ENCODE data around the gene KIAA1958. TPM values are rescaled to one million over a fixed set of nuclear protein-coding genes. Genes with fewer than 3 reads are reported as not detected.

Gene KIAA1958
- total and polyA plus RNA-seq, 7 experiments from 2014 or later: 3.2 to 8.3 (median 6.4) TPM

DNA sequence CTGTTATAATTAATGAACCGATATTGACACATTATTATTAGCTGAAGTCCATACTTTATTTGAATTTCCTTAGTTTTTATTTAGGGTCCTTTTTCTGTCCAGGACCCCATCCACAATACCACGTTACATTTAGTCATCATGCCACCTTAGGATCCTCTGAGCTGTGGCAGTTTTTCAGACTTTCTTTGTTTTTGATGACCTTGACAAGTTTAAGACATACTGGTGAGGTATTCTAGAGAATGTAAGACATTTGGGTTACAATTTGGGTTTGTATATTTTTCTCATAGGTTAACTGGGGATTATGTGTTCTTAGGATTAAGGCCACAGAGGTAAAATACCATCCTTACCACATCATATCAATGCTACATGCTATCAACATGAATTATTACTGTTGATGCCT, 42.7 kb downstream of the KIAA1958 start:
- POLR2A ChIA-PET: no interaction called here
- Mint-ChIP-seq H3K4me3 (no peak overlapping the region), H3K36me3 (peaks cover 0 to 21% (median 10%) of the 10 kb centered on the region in 5 donors), H3K4me1 (peaks cover 0 to 15% (median 0%) of the 10 kb centered on the region in 7 donors), H3K27me3 (no peaks in the 10 kb centered on the region), H3K27ac (no peak overlapping the region), H3K9me3 (peaks cover 0 to 6% (median 0%) of the 10 kb centered on the region in 11 donors)
- Histone ChIP-seq H3K9me3 (ENCODE audit: control insufficient read depth in 2 of 3, low read length in 3 of 3) (no peaks in the 10 kb centered on the region), H3K27me3 (ENCODE audit: control insufficient read depth in 2 of 2, insufficient read depth in 2 of 2, low read length in 2 of 2) (no peaks in the 10 kb centered on the region), H3K4me3 (ENCODE audit: low read length) (no peak overlapping the region), H3K27ac (ENCODE audit: low read depth, low read length) (no peak overlapping the region), H3K4me1 (ENCODE audit: control insufficient read depth in 2 of 2, insufficient read depth in 2 of 2, low read length in 2 of 2) (no peaks in the 10 kb centered on the region), H3K36me3 (ENCODE audit: control insufficient read depth in 2 of 3, insufficient read depth in 3 of 3, low read length in 3 of 3) (no peaks in the 10 kb centered on the region)
- DNase-seq: no peak
- CTCF ChIA-PET: no interaction called here
- intact Hi-C loops (cut with micrococcal nuclease): no loop called here
- ATAC-seq: no peak

DNA sequence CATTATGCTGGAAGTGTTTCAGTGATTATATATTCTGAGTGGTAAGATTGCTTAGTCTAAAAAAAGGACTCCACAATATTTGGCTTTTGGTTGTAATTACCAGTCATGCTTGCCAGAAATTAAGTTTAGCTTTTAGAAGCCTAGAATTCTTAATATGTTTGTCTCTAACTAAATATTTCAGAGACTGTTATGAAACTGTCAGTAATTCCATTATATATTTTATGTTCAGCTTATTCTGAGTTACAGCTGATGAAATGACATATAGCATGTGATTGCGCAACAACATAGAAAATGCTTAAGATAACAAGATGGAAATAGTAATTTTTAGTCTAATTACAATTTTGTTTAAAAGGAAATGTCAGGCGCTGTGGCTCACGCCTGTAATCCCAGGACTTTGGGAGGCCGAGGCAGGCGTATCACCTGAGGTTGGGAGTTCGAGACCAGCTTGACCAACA, 44.2 kb downstream of the KIAA1958 start:
- intact Hi-C loops (cut with micrococcal nuclease): no loop called here
- Mint-ChIP-seq H3K4me1 (peaks cover 0 to 18% (median 9%) of the 10 kb centered on the region in 7 donors), H3K36me3 (peaks cover 0 to 22% (median 10%) of the 10 kb centered on the region in 5 donors), H3K27me3 (no peaks in the 10 kb centered on the region), H3K4me3 (no peak overlapping the region), H3K27ac (no peak overlapping the region), H3K9me3 (peaks cover 0 to 6% (median 0%) of the 10 kb centered on the region in 11 donors)
- no peak overlapping the region for H3K4me3 ChIP-seq (ENCODE audit: low read length)
- POLR2A ChIA-PET: no interaction called here
- no peaks in the 10 kb centered on the region for H3K4me1 ChIP-seq (ENCODE audit: control insufficient read depth in 2 of 2, insufficient read depth in 2 of 2, low read length in 2 of 2)
- no peaks in the 10 kb centered on the region for H3K36me3 ChIP-seq (ENCODE audit: control insufficient read depth in 2 of 3, insufficient read depth in 3 of 3, low read length in 3 of 3)
- ATAC-seq (no peak), DNase-seq (no peak)
- H3K9me3 ChIP-seq (ENCODE audit: control insufficient read depth in 2 of 3, low read length in 3 of 3): no peaks in the 10 kb centered on the region
- no peak overlapping the region for H3K27ac ChIP-seq (ENCODE audit: low read depth, low read length)
- H3K27me3 ChIP-seq (ENCODE audit: control insufficient read depth in 2 of 2, insufficient read depth in 2 of 2, low read length in 2 of 2): no peaks in the 10 kb centered on the region
- CTCF ChIA-PET: no interaction called here

DNA sequence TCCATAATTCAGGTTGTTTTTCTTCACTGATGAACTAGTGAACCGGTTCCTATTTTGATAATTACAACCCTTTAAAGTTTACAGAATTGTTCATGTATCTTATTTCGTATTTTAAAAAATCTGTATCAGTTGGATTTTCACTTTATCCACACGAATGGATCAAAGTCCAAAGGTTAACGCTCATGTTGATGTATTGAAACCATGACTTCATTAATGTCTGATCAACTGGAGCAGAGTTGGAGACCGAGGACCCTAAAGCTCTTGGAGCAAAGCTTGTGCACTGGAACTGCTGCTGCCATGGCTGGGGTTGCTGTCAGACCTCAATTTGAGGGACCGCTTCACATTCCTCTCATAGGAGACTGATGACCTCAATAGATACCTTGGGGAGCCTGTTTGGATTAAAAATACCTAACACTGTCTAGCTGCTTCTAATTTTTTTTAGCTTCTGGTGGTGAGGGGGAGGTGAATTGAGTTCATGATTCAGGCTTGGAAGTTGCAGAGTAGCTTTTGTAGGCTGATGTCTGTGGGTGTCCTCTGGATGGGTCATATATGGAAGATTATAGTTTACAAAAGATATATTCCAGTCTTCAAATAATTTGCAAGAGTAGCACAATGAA, 45.1 kb downstream of the KIAA1958 start:
- no peaks in the 10 kb centered on the region for H3K4me1 ChIP-seq (ENCODE audit: control insufficient read depth in 2 of 2, insufficient read depth in 2 of 2, low read length in 2 of 2)
- no peak overlapping the region for H3K4me3 Mint-ChIP-seq
- no peak overlapping the region for H3K27ac Mint-ChIP-seq
- CTCF ChIA-PET: no interaction called here
- intact Hi-C loops (cut with micrococcal nuclease): no loop called here
- ATAC-seq (no peak), DNase-seq (no peak)
- POLR2A ChIA-PET: no interaction called here
- no peaks in the 10 kb centered on the region for H3K36me3 ChIP-seq (ENCODE audit: control insufficient read depth in 2 of 3, insufficient read depth in 3 of 3, low read length in 3 of 3)
- no peak overlapping the region for H3K27ac ChIP-seq (ENCODE audit: low read depth, low read length)
- peaks cover 0 to 19% (median 11%) of the 10 kb centered on the region in 7 donors for H3K4me1 Mint-ChIP-seq
- H3K4me3 ChIP-seq (ENCODE audit: low read length): no peak overlapping the region
- peaks cover 0 to 21% (median 10%) of the 10 kb centered on the region in 5 donors for H3K36me3 Mint-ChIP-seq
- no peaks in the 10 kb centered on the region for H3K27me3 ChIP-seq (ENCODE audit: control insufficient read depth in 2 of 2, insufficient read depth in 2 of 2, low read length in 2 of 2)
- peaks cover 0 to 6% (median 0%) of the 10 kb centered on the region in 11 donors for H3K9me3 Mint-ChIP-seq
- H3K27me3 Mint-ChIP-seq: no peaks in the 10 kb centered on the region
- no peaks in the 10 kb centered on the region for H3K9me3 ChIP-seq (ENCODE audit: control insufficient read depth in 2 of 3, low read length in 3 of 3)

DNA sequence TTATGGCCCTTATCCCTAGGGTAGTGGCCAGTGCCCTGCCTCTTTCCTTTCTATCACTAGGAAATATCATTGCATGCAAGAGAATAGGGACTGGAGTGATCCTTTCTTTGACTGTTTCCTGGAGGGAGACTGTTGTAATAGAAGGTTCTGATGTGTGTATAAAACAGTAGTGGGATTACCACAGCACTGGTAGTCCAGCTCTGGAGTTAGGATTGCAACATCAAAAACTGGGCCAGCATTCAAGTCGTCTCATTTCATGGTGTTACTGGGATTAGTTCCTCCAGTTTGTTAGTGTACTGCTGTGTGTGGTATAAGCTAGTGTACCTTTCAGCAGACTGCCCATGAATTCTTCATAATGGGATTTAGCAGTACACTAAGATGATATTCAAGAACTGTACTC, 45.8 kb downstream of the KIAA1958 start:
- intact Hi-C loops (cut with micrococcal nuclease): no loop called here
- H3K4me1 ChIP-seq (ENCODE audit: control insufficient read depth in 2 of 2, insufficient read depth in 2 of 2, low read length in 2 of 2): no peaks in the 10 kb centered on the region
- H3K9me3 ChIP-seq (ENCODE audit: control insufficient read depth in 2 of 3, low read length in 3 of 3): no peaks in the 10 kb centered on the region
- H3K27ac Mint-ChIP-seq: no peak overlapping the region
- H3K36me3 Mint-ChIP-seq: peaks cover 0 to 20% (median 4%) of the 10 kb centered on the region in 5 donors
- ChIA-PET CTCF (no interaction called here), POLR2A (no interaction called here)
- no peaks in the 10 kb centered on the region for H3K27me3 Mint-ChIP-seq
- no peaks in the 10 kb centered on the region for H3K27me3 ChIP-seq (ENCODE audit: control insufficient read depth in 2 of 2, insufficient read depth in 2 of 2, low read length in 2 of 2)
- DNase-seq (no peak), ATAC-seq (no peak)
- peaks cover 0 to 17% (median 11%) of the 10 kb centered on the region in 7 donors for H3K4me1 Mint-ChIP-seq
- no peaks in the 10 kb centered on the region for H3K36me3 ChIP-seq (ENCODE audit: control insufficient read depth in 2 of 3, insufficient read depth in 3 of 3, low read length in 3 of 3)
- H3K27ac ChIP-seq (ENCODE audit: low read depth, low read length): no peak overlapping the region
- H3K4me3 Mint-ChIP-seq: no peak overlapping the region
- H3K4me3 ChIP-seq (ENCODE audit: low read length): no peak overlapping the region
- H3K9me3 Mint-ChIP-seq: peaks cover 0 to 6% (median 0%) of the 10 kb centered on the region in 11 donors

GRCh38 chr9:112533660-112534059, 47.0 kb downstream of the KIAA1958 start:
- Histone ChIP-seq H3K4me1 (ENCODE audit: control insufficient read depth in 2 of 2, insufficient read depth in 2 of 2, low read length in 2 of 2) (no peaks in the 10 kb centered on the region), H3K4me3 (ENCODE audit: low read length) (no peak overlapping the region), H3K9me3 (ENCODE audit: control insufficient read depth in 2 of 3, low read length in 3 of 3) (no peaks in the 10 kb centered on the region), H3K27ac (ENCODE audit: low read depth, low read length) (no peak overlapping the region), H3K27me3 (ENCODE audit: control insufficient read depth in 2 of 2, insufficient read depth in 2 of 2, low read length in 2 of 2) (no peaks in the 10 kb centered on the region), H3K36me3 (ENCODE audit: control insufficient read depth in 2 of 3, insufficient read depth in 3 of 3, low read length in 3 of 3) (no peaks in the 10 kb centered on the region)
- Mint-ChIP-seq H3K9me3 (peaks cover 0 to 6% (median 0%) of the 10 kb centered on the region in 11 donors), H3K4me3 (no peak overlapping the region), H3K36me3 (peaks cover 0 to 18% (median 4%) of the 10 kb centered on the region in 5 donors), H3K27me3 (no peaks in the 10 kb centered on the region), H3K27ac (no peak overlapping the region), H3K4me1 (peaks cover 0 to 17% (median 11%) of the 10 kb centered on the region in 7 donors)
- ATAC-seq: no peak
- POLR2A ChIA-PET: no interaction called here
- no peak for DNase-seq
- CTCF ChIA-PET: no interaction called here
- intact Hi-C loops (cut with micrococcal nuclease): no loop called here

GRCh38 chr9:112535301-112535700, 48.7 kb downstream of the KIAA1958 start:
- CTCF ChIA-PET: no interaction called here
- Histone ChIP-seq H3K4me3 (ENCODE audit: low read length) (no peak overlapping the region), H3K36me3 (ENCODE audit: control insufficient read depth in 2 of 3, insufficient read depth in 3 of 3, low read length in 3 of 3) (no peaks in the 10 kb centered on the region), H3K9me3 (ENCODE audit: control insufficient read depth in 2 of 3, low read length in 3 of 3) (no peaks in the 10 kb centered on the region), H3K27ac (ENCODE audit: low read depth, low read length) (no peak overlapping the region), H3K4me1 (ENCODE audit: control insufficient read depth in 2 of 2, insufficient read depth in 2 of 2, low read length in 2 of 2) (no peaks in the 10 kb centered on the region), H3K27me3 (ENCODE audit: control insufficient read depth in 2 of 2, insufficient read depth in 2 of 2, low read length in 2 of 2) (no peaks in the 10 kb centered on the region)
- H3K27ac Mint-ChIP-seq: no peak overlapping the region
- DNase-seq (no peak), ATAC-seq (no peak)
- intact Hi-C loops (cut with micrococcal nuclease): no loop called here
- POLR2A ChIA-PET: no interaction called here
- peaks cover 0 to 23% (median 4%) of the 10 kb centered on the region in 5 donors for H3K36me3 Mint-ChIP-seq
- no peak overlapping the region for H3K4me3 Mint-ChIP-seq
- H3K4me1 Mint-ChIP-seq: peaks cover 0 to 18% (median 11%) of the 10 kb centered on the region in 7 donors
- peaks cover 0 to 6% (median 0%) of the 10 kb centered on the region in 11 donors for H3K9me3 Mint-ChIP-seq
- H3K27me3 Mint-ChIP-seq: no peaks in the 10 kb centered on the region

- Histone ChIP-seq H3K27ac (ENCODE audit: low read depth, low read length) (no peak overlapping the region), H3K36me3 (ENCODE audit: control insufficient read depth in 2 of 3, insufficient read depth in 3 of 3, low read length in 3 of 3) (no peaks in the 10 kb centered on the region), H3K27me3 (ENCODE audit: control insufficient read depth in 2 of 2, insufficient read depth in 2 of 2, low read length in 2 of 2) (no peaks in the 10 kb centered on the region), H3K9me3 (ENCODE audit: control insufficient read depth in 2 of 3, low read length in 3 of 3) (no peaks in the 10 kb centered on the region), H3K4me1 (ENCODE audit: control insufficient read depth in 2 of 2, insufficient read depth in 2 of 2, low read length in 2 of 2) (no peaks in the 10 kb centered on the region), H3K4me3 (ENCODE audit: low read length) (no peak overlapping the region)
- Mint-ChIP-seq H3K27ac (no peak overlapping the region), H3K9me3 (peaks cover 0 to 6% (median 0%) of the 10 kb centered on the region in 11 donors), H3K27me3 (no peaks in the 10 kb centered on the region), H3K4me3 (no peak overlapping the region), H3K36me3 (peaks cover 0 to 23% (median 4%) of the 10 kb centered on the region in 5 donors), H3K4me1 (peaks cover 0 to 19% (median 11%) of the 10 kb centered on the region in 7 donors)
- POLR2A ChIA-PET: no interaction called here
- no peak for DNase-seq
- intact Hi-C loops (cut with micrococcal nuclease): no loop called here
- no peak for ATAC-seq
- CTCF ChIA-PET: interaction anchor here (0.7 kb wide), 1 partner anchor 36 kb away, joined by 4 read pairs; no protein-coding TSS in a partner anchor
Measured at GRCh38 chr9:112535811-112536210, 49.2 kb downstream of the KIAA1958 start.

Data from naive thymus-derived CD4-positive, alpha-beta T cell (primary cell).